NCI-H1436 treated with DMSO at 0.1 percent for 48 hours (cell line): ENCODE data around the gene DNER.

Experiments used
- DNase-seq: peaks from one replicate; lab custom pipeline; 2025; lab: John Stamatoyannopoulos, UW

DNER gene

GRCh38 chr2:229666811-229667210 is 47.5 kb downstream of the DNER start:
- no peak for DNase-seq

- no peak for DNase-seq
These were observed 49.2 kb downstream of the DNER start for GRCh38 chr2:229665158-229665557.

DNA sequence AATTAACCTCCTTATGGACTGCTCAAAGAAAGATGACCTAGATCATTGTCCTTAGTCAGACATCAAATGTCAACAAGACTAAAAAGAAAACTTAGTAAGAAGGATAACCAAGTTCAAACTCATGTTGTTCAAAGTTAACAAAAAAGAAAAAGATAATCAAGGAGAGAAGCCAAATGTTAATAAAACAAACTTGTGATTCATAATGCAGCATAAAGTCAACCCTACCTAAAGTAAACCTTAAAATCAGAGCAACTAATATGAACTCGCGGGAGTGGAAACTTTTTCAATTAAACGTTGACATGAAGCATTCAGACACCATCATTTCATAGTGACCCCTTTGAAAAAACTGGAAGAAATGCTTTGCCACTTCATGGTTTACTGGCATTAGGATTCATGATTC is 52.9 kb downstream of the DNER start:
- no peak for DNase-seq

GRCh38 chr2:229660951-229661350 is 53.4 kb downstream of the DNER start:
- no peak for DNase-seq

DNA sequence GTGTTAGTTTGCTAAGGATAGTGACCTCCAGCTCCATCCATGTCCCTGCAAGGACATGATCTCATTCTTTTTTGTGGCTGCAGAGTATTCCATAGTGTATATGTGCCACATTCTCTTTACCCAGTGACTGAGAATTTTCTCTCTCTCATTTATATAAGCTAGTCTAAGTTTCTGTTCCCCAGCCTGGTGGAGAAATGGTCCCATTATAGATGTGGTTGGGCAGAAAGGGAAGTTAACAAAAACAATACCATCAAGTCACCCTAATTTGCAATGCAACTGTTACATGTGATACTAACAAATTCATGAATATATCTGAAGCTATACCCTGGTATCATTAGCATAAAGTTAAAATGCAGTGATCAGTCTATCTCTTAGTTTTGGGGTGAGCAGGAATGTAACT is 54.0 kb downstream of the DNER start:
- no peak for DNase-seq

- no peak for DNase-seq
These were observed 56.4 kb downstream of the DNER start for GRCh38 chr2:229658004-229658403.

GRCh38 chr2:229654437-229654836 is 59.9 kb downstream of the DNER start:
- no peak for DNase-seq

- DNase-seq: no peak
These were observed 60.8 kb downstream of the DNER start for GRCh38 chr2:229653531-229653930.

GRCh38 chr2:229652796-229653195 is 61.6 kb downstream of the DNER start:
- no peak for DNase-seq

DNA sequence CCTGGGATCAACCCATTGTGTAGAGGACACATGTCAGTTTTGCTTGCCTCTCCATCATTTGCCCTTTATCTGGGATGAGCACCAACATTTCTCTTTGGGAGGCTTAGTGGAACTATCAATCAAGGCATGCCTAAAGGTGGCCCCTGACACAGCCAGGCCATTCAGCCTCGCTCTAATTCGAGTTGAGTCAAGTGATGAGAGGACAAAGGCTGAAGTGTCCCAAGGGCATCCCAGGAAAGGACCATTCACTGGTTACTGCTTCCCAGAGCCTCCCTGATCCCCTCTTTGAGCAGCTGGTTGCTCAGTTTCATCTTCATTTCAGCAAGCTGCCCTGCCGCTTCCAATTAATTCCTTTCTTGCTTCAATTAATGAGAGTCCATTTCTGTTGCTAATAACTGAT is 63.5 kb downstream of the DNER start:
- DNase-seq: no peak

GRCh38 chr2:229650059-229650458 is 64.3 kb downstream of the DNER start:
- no peak for DNase-seq

- DNase-seq: no peak
These were observed 68.1 kb downstream of the DNER start for GRCh38 chr2:229646186-229646723.

DNA sequence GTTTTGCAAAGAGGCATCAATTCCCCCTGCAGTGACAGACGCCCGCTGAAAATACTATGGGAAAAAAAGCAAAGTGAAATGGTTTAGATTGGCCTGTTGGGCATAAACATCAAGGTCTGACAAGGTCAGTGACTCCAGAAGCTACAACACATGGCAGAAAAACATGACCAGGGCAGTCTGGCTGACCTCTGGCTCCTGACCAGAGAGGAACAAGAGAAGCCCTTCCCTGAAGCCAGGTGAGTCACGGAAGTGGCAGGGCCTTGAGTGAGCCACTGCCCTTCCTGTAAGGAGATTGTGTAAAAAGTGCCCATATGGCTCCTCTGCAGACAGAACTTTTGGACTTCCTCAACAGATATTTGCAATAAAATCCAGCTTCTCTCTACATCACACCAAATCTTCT is 72.0 kb downstream of the DNER start:
- no peak for DNase-seq

DNA sequence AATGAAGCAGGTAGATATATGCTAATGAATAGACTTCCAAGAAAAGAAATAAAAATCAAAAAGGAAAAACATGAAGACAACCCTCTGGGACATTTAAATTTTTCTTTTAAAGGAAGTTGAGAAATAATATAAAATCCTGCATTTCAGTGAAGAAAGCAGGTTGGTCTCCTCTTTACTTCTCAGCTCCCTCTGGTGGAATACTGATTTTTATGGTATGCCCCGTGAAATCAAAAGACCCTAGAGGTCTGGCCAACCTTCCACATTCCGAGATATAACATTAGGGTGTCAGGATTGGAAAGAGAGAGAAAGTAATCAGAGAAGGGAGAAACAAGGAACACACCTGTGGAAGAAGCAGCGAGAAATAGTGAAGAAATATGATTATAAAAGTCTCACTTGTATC is 72.7 kb downstream of the DNER start:
- DNase-seq: no peak

GRCh38 chr2:229640636-229641035 is 73.7 kb downstream of the DNER start:
- DNase-seq: no peak

DNA sequence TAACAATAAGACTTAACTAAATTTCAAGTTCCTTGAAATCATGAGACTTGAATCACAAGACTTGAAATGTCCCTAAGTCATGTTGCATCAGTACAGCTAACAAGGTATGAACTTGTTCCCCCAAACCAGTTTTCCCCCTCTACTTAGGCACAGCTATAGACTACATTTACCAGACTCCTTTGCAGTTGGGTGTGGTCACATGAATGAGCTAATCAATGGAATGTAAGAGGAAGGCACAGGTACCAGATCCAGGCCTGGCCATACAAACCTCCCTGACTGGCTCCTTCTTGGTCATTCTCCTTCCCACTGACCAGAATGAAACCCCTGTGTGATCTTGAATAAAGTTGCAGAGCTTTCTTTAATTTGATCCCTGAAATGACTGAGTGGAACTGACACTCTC is 77.8 kb downstream of the DNER start:
- no peak for DNase-seq

- no peak for DNase-seq
These were observed 79.0 kb downstream of the DNER start for GRCh38 chr2:229635371-229635680.

DNA sequence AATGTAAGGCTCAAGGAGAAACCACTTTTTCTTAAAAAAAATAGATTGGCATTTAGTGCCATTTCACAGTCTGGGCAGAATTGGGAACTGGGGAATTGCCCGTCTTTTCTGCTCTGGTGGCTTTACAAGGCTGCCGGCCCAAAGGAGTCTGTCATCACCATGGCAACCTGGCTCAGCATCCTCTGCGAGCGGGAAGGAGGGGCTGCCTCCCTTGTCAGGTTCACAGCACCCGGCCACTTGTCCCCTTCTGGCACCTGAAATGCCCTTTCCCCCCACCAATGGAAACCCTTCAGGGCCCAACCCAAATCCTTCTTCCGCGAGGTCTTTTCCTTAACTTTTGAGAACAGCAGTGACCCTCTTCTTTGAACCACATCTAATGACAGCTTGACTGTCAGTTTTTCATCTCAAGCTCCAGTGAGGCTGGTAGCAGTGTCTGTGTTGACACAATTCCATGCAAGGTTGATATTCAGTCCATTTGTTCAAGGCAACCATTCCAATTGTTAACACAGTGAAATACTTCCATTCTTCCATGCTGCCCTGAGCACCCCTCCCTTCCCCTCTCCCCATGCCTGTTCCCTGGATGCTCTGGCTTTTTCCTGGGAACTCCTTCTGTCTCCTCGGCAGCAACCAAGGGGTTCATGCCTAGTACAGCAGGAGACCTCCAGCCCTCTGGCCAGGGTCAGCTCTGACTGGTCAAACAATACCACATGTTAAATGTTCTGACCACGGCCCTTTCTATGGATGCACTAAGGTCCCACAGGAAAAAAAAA is 79.6 kb downstream of the DNER start:
- no peak for DNase-seq

GRCh38 chr2:229633556-229633955 is 80.8 kb downstream of the DNER start:
- DNase-seq: no peak

GRCh38 chr2:229629039-229629438 is 85.3 kb downstream of the DNER start:
- no peak for DNase-seq

GRCh38 chr2:229627728-229628127 is 86.6 kb downstream of the DNER start:
- DNase-seq: no peak

GRCh38 chr2:229622495-229623355 is 91.6 kb downstream of the DNER start:
- no peak for DNase-seq

- DNase-seq: no peak
These were observed 93.6 kb downstream of the DNER start for GRCh38 chr2:229620759-229621158.
